GM12801 (cell line): ENCODE measurements around the gene GRIN2A.

ENCODE experiments used
- TF ChIP-seq, protein P1 (sequence below): IDR thresholded peaks from one replicate; pipeline ENCODE4 v1.5.1; 2011; ENCODE audit warnings: control low read depth; ENCODE audit not compliant: insufficient read length; ENCODE audit errors: extremely low read depth

The GRIN2A gene

GRCh38 chr16:10100829-10101228 is 81.4 kb downstream of the GRIN2A start:
- TF ChIP-seq, protein P1, sequence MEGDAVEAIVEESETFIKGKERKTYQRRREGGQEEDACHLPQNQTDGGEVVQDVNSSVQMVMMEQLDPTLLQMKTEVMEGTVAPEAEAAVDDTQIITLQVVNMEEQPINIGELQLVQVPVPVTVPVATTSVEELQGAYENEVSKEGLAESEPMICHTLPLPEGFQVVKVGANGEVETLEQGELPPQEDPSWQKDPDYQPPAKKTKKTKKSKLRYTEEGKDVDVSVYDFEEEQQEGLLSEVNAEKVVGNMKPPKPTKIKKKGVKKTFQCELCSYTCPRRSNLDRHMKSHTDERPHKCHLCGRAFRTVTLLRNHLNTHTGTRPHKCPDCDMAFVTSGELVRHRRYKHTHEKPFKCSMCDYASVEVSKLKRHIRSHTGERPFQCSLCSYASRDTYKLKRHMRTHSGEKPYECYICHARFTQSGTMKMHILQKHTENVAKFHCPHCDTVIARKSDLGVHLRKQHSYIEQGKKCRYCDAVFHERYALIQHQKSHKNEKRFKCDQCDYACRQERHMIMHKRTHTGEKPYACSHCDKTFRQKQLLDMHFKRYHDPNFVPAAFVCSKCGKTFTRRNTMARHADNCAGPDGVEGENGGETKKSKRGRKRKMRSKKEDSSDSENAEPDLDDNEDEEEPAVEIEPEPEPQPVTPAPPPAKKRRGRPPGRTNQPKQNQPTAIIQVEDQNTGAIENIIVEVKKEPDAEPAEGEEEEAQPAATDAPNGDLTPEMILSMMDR = no peak

DNA sequence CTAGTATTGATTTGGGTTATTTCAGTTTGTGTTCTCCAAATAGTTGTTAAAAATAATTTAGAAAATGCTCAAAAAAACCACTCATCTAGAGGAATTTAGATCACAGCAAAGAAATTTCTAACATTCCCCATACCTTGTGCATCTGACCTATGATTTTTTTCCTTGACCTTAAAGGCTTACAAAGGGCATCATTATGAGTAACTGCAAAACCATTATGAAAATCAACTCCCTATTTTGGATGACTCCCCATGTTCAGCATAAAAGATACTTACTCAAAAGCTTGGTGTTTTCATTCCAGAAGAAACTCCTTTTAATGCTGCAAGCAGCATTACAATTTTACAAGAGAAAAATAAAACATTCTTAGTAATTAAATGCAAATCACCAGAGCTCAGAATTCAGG is 83.2 kb downstream of the GRIN2A start:
- TF ChIP-seq, protein P1 = no peak

DNA sequence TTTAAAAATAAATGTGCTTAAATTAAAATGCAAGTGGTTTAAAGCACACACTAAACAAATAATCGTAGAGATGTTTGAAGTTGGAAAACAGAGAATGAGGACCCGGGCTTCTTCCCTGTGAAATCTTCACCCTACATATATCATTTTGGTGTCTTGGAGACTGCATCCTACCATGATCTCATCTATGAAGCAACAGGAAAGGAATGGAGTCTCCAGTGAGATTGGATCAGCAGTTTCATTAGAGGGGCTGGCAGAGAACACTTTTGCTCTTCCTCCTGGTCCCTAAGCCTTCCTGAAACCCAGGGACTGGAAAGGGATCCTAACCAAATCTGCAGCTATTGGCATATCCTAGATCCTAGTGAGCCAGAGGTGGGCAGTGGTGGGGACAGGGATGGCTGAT is 85.0 kb downstream of the GRIN2A start:
- TF ChIP-seq, protein P1 = no peak

- TF ChIP-seq, protein P1 = no peak
These were observed 88.7 kb downstream of the GRIN2A start for GRCh38 chr16:10093576-10093975.

DNA sequence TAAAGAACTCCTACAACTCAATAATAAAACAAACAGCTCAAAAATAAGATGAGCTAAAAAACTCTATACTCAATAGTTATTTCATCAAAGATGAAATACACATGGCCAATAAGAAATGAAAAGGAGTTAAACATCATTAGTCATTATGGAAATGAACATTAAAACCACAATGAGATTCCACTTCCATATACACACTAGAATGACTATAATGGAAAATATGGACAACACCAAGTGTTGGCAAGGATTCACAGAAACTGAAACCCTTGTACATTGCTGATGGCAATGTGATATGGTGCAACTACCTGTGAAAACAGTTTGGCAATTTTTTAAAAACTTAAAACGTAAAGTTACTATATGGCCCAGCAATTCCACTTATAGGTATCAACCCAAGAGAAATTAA is 91.4 kb downstream of the GRIN2A start:
- TF ChIP-seq, protein P1 = no peak

DNA sequence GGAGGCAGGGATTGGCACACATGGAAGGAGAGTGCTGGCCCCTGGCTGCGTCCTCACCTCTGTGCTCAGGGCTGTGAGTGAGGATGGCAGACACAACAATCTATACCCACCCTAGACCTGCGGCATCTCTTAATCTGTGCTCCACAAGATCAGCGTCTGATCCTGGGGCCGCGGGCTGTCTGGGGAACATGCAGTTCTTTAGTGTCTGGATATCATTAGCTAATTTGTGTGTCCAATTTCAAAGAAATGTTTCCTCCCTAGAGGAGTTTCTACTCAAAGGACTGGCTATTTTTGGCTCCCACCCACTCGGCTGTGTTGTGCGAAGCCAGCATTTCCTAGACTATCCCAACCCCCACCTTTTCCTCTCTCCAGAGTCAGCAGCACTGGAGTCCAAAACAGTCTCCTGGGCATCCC is 93.8 kb downstream of the GRIN2A start:
- TF ChIP-seq, protein P1 = no peak

DNA sequence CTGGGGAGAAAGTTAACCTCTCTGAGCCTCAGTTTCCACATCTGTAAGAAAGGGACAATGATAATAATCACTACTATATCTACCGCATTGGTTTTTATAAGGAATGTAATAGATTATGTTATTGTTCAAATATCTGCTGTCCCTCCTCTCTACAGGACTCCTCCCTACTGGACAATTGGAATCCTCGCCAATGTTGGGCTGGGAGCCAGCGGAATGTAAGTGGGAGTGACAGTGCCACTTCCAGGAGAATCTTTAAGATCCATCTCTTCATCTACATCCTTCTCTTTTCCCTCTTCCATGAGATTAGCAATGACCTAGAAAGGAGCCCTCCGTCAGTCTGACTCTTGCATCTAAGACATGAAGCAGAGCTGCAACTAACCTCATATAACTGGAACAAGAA is 95.1 kb downstream of the GRIN2A start:
- TF ChIP-seq, protein P1 = no peak

- TF ChIP-seq, protein P1 = no peak
These were observed 95.6 kb downstream of the GRIN2A start for GRCh38 chr16:10086620-10087019.
